HG03103 (cell line): ENCODE data around the gene CCDC71L.
"Not testable (repeated sequence)": the region's sequence is repeated elsewhere in the genome, so short reads cannot be mapped to it uniquely, and the experiment has no call there.

Experiments
- ATAC-seq: cut with Tn5 transposase; IDR thresholded peaks from one replicate; pipeline ENCODE4 v1.9.1; 2021; ENCODE audit warnings: low read depth; ENCODE audit not compliant: unreplicated experiment

The CCDC71L gene

DNA sequence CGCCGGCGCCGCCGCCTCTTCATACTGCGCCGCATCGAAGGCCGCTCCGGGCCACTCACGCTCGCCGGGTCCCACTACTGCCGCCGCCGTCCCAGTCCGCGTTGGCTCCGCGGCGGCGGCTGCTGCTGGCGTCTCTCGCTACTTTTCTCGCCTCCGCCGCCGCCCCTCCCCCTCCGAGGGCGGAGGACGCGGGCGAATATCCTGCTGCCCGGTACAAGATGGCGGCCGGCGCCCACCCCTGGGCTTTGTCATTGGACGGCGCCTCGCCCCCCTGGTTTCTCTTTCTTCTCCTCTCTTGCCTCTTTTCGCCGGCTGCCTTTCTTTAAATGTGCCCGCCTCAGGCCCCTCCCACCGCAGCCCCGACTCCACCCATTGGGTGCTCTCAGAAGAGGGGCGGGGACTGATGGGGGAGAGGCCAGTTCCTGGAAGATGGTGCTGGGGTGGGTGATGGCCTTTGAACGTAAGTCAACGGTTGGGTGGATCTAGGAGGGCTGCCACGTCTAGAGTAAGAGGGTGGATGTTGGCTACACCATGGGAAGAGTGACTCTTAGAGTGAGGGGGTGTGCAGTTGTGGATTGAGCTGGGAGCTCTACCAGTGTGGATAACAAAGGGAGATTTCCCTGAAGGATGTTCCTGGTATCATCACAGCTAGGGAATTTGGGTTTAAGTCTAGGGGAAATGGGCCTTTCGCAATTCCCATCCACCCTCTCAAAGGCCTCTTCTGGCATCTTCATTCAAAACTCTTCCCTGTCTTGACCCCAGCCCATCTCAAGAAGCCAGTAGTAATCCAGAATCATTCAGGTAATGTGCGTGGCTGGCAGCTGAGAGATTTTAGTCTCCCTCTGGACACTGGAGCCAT lies at the start of gene CCDC71L:
Gene CCDC71L, minus strand, starts transcription at position 297 of the 859 bp plus-strand sequence. Its CDS starts 262 bp downstream, at position 35.
- ATAC-seq: peak; percentile 54

DNA sequence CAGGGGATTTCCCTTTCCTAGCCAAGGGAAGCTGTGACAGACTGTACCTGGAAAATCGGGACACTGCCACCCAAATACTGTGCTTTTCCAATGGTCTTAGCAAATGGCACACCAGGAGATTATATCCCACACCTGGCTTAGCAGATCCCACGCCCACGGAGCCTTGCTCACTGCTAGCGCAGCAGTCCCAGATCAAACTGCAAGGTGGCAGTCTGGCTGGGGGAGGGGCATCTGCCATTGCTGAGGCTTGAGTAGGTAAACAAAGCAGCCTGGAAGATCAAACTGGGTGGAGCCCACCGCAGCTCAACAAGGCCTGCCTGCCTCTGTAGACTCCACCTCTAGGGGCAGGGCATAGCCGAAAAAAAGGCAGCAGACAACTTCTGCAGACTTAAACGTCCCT lies 48.6 kb upstream of the CCDC71L start:
- not testable (repeated sequence) for ATAC-seq

- ATAC-seq: peak; percentile 77
Observed at GRCh38 chr7:106704000-106704840, 43.3 kb upstream of the CCDC71L start.

- ATAC-seq: no peak
Observed at GRCh38 chr7:106693677-106694353, 32.9 kb upstream of the CCDC71L start.

DNA sequence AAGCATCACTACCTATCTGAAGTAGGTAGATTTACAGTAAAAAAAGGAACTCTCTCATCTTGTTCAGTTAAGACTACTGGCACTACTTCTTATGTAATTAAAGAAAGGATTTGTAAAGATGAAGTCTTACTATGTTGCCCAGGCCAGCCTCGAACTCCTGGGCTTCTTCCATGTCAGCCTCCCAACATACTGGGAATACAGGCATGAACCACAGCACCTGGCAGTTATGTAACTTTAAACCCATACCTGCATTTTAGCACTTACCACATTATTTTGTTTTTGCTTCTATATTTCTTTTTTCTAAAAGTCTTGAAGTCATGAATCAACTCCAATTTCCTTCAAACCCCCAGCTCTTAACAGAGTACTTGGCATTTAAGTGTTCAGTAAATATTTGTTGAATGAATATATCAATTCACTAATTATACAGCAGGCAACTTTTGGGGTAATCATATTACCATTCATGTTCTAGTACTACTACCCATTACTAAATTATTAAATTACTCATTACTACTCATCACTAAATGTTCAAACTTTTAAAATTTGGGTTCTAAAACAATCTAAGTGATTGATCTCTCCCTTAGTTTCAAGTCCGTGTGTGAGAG lies 31.6 kb upstream of the CCDC71L start:
- no peak for ATAC-seq

DNA sequence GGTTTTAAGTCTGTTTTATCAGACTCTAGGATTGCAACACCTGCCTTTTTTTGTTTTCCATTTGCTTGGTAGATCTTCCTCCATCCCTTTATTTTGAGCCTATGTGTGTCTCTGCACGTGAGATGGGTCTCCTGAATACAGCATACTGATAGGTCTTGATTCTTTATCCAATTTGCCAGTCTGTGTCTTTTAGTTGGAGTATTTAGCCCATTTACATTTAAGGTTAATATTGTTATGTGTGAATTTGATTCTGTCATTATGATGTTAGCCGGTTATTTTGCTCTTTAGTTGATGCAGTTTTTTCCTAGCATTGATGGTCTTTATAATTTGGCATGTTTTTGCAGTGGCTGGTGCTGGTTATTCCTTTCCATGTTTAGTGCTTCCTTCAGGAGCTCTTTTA lies 27.2 kb upstream of the CCDC71L start:
- not testable (repeated sequence) for ATAC-seq

GRCh38 chr7:106683941-106684340 lies 23.0 kb upstream of the CCDC71L start:
- ATAC-seq: no peak

GRCh38 chr7:106681815-106682495 lies 21.0 kb upstream of the CCDC71L start:
- no peak for ATAC-seq

- ATAC-seq: no peak
Observed at GRCh38 chr7:106679153-106679931, 18.4 kb upstream of the CCDC71L start.

DNA sequence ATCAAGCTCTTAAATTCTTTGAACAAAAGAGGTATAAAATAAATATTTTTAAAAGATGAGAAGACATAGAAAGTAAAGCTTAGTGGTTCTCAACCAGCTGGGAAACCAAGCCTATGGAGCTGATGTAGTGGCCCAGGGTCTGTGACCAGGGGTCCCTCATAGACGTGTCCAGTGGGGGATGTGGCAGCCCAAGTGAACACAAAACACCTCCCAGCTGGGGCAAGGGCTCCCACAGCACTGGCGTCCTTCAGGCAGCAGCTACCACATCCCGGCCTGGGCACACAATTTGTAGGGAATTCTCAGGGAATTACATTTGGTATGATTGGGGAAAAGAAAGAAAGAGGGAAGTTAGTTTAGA lies 17.8 kb upstream of the CCDC71L start:
- ATAC-seq: no peak

- not testable (repeated sequence) for ATAC-seq
Observed at GRCh38 chr7:106676506-106676905, 15.5 kb upstream of the CCDC71L start.

DNA sequence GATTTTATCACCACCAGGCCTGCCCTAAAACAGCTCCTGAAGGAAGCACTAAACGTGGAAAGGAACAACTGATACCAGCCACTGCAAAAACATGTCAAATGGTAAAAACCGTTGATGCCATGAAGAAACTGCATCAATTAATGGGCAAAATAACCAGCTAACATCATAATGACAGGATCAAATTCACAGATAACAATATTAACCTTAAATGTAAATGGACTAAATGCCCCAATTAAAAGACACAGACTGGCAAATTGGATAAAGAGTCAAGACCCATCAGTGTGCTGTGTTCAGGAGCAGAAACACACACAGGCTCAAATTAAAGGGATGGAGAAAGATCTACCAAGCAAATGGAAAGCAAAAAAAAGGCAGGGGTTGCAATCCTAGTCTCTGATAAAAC lies 12.7 kb upstream of the CCDC71L start:
- not testable (repeated sequence) for ATAC-seq

DNA sequence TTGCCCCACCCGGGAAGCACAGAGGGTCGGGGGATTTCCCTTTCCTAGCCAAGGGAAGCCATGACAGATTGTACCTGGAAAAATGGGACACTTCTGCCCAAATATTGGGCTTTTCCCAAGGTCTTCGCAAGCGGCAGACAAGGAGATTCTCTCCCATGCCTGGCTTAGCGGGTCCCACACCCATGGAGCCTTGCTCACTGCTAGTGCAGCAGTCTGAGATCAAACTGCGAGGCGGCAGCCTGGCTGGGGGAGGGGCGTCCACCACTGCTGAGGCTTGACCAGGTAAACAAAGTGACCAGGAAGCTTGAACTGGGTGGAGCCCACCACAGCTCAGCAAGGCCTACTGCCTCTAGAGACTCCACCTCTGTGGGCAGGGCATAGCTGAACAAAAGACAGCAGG lies 11.0 kb upstream of the CCDC71L start:
- ATAC-seq: not testable (repeated sequence)

DNA sequence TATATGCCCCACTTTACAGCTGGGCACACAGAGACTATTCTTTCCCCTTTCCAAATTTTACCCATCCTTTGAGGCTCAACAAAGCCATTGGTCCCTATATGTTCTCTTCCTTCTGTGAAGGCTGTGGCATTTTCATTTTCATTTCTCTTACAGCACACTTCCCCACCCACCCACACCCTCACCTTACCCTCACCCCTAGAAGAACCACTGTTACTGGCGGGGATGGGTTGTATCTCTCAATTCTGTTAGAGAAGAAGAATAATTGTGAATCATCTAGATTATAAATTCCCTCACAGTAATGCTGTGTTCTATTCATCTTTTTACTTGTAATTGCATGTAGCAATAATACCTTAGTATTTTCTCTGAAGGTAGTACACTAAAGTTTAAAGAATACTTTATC lies 10.2 kb upstream of the CCDC71L start:
- no peak for ATAC-seq

DNA sequence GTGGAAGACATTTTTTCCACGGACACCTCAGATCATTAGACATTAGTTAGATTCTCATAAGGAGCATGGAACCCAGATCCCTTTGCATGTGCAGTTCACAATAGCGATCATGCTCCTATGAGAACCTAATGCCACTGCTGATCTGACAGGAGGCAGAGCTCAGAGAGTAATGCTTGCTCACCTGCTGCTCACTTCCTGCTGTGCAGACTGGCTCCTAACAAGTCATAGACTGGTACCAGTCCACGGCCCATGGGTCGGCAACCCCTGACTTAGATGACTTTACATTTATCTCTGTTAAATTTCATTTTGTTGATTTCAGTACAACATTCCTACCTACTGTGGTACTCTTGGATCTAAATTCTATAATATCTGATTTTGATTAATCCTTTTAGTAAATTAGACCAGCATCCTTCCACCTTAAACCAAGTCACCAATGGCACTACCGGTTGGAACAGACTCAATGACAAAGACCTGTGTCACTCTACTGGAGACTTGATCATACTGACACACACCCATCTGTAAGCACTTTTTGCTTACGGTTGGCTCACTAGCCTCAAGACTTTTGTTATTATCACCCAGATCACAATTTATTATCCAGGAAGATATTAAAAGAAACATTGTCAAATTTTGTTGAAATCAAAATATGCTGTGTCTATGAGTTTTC lies 8.0 kb upstream of the CCDC71L start:
- no peak for ATAC-seq

DNA sequence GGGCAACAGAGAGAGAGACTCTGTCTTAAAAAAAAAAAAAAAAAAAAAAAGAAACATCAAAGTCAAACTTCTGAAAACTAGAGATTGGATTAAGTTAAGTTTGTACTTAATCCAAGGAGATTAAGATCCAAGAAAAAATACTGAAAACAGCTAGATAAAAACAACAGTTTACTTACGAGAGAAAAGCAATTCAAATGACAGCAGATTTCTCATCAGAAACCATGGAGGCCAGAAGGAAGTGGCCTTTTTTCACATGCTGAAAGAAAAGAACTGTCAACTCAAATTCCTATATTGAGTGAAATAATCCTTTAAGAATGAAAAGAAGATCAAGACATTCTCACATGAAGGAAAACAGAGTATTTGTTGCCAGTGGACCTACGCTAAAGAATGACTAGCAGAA lies 5.4 kb upstream of the CCDC71L start:
- ATAC-seq: no peak

DNA sequence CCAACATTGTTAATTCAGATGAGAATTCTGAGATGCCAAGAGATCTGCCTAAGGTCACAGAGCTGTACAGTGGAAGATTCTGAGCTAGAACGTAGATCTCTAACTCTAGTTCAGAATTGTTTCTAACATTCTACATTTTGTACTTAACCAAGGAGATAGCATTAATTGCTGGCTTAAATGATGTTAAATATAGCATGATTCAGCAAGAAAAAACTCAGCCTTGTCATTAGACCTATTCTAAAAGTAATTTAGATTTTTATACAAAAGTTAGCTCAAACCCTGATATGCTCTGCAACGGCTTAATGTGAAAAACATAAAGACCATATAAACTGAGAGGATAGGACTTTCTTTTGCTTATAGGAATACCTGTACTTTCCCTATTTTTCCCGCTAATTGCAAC lies 3.4 kb upstream of the CCDC71L start:
- ATAC-seq: no peak

DNA sequence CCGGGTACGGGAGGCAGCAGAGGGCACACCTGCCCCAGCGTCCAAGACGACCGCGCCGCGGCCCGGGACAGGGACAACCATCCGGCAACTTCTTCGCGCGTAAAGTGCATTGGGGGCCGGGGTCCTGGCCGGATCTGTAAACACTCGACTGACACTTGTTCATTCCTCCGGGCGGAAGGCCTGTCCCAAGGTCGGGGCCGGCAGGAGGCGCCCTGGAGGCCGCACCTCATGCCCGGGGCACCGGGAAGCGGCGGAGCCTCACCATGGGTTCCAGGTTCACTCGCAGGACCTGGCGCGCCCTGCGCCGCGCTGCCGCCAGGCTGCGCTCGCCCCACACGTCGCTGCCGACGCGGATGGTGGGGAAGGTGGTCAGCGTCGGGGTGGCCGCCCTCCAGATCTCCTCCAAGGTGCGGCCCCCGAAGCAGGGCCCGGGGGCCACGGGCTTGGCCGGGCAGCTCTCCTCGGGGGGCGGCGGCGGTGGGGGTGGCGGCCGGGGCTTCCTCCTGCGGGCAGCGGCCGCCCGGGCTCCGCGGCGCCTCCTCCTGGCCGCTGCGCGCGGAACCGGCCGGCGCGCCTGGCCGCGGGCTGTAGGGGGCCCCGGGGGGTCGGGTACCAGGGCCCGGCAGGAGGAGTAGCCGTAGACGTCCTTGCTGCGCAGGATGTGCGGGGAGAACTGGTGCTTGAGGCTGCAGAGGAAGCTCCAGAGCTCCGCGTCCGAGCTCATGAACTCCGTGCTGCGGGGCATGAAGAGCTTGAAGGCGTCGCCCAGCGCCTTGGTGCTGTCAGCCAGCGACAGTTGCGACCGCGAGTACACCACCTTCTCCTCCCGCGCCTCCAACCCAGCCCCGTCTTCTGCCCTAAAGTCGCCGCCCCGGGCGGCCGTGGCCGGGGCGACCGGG lies 746 bp downstream of the CCDC71L start:
- ATAC-seq: peak; percentile 48
